HUDEP-2 (cell line): Measurements from ENCODE around the gene ARHGEF17.

Experiments
- DNase-seq, 76 experiments: peaks; one replicate each; lab custom pipeline; 2025; ENCODE audit not compliant: unreplicated experiment in 76 of 76; lab: John Stamatoyannopoulos, UW

Gene ARHGEF17

DNA sequence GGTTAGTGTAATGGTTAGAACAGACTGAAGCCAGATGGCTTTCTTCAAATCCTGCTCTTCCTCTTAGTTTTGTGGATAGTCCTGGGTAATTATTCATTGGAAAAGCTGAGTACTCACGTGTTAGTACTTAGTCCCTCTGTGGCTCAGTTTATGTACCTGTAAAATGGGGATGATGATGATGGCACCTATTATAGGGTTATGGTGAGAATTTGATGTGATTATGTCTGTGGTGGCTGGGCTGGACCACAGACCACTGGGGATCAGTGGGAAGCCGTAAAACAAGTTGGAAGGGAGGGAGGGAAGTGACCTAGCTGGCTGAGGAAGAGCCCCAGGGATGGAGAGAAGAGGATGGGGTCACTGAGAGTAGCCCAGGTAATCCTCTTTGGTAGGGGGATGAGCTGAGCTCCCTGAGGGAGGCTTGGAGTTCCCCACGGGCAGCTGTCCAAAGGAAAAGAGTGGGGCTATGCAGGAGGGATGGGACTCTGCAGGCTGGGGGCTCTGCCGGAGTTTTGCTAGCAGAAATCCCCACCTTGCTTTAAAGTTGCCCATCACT is 19.8 kb downstream of the ARHGEF17 start:
- DNase-seq, result no peak

DNA sequence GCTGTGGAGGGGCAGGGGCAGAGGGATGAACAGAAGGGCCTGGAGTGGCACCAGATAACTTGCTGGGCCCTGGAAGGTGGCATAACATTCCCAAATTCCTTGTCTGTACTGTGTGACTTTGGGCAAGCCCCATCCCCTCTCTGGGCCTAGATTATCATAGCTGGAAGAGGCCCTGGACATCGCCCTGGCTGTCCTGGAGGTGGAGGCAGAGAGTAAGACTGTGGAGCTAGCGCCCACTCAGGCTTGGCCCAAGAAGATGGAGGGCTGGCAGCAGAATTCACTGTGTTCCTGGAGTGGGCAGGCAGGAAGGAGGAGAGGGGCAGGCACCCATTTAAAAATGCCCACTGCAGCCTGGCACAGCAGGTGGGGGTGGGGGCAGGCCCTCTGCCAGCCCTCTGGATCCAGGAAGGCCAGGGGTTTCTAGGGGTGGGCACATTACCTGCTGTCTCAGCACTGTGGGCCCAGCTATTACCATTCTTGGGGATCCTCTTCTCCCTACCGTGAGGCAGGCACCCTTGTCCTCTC is 22.6 kb downstream of the ARHGEF17 start:
- DNase-seq, result peak in 3 of 76 experiments; percentile 4 to 9 (median 8)

DNA sequence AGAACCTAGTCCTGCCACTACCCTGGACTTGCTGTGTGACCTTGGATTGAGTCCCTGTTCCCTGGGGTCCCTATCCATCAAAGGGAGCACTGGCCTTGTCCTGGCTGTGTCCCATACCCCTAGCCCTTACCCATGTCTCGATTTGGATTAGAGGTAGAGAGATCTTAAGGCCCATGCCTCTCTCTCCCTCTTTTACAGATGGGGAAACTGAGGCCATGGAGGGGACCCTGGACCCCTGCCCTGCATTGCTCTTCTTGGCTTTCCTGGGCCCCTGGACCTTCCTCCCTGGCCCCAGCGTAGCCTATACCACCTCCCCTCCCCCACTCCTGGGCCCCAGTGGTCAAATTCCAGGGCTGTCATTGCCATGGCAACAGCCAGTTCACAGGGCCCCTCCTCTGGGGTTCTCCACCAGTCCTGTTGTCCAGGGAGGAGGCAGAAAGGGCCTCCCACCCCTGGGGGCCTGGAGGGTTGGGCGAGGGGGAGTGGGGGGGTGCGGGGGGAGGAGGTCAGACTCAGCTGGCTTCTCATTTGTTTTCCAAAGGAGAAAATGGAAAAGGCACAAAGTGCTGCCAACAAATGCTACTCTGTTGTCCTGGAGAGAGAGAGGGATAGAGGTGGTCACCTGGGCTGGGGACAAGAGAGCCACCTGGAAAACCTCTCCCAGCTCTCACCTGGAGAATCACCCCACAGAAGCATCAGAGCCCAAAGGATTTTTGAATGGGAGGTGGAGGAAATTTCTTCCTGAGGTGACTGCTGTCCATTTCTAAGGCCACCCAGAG is 23.3 kb downstream of the ARHGEF17 start:
- no peak for DNase-seq

DNA sequence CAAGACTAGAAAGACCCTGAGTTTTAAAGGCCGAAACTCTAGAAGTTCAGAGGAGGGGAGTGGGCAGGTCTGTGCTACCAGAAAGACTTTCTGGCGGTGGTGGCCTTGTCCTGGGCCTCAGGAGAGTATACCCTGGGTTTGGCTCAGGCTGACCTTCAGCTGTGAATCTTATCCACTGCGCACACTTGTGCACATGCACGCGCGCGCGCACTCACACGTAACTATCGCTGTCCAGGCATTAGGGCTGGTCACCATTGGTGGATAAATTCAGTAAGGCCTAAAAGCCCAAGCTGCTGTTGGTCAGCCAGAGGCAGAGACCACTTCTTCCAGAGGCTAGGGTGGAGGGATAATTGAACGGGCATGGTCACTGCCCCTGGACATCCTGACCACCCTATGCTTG is 25.1 kb downstream of the ARHGEF17 start:
- DNase-seq, result no peak

DNA sequence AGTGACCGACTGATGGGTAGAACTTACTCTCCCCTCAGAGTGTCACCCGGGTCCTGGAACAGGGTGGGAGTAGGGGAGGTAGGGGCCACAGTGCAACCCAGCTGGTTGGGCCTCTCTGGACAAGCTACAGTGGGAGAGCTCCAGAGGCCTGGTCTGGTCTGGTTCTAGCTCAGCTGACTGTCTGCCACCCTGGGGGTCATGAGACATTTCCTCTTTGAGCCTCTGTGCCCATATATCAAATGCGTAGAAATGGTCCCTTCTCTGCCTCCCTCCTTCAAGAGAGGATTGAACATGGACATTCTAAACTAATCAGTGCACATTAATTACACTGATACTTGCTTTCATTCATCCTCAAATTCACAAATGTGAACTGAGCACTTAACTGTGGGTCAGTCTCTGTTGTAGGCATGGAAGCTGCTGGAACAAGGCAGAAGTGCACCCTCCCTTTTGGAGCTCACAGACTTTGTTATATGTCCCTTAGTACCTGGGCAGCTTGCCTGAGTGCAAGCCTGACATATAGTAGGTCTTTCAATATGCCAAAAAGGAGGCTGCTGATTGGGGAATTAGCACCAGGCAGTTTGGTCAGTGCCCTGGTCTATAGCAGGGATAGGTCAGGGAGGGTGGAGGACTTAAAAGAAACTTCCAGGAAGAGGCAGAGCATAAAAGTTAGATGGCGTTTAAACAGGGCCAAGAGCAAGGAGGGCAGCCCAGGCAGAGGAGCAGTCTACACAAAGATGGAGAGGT is 25.7 kb downstream of the ARHGEF17 start:
- DNase-seq, result no peak

DNA sequence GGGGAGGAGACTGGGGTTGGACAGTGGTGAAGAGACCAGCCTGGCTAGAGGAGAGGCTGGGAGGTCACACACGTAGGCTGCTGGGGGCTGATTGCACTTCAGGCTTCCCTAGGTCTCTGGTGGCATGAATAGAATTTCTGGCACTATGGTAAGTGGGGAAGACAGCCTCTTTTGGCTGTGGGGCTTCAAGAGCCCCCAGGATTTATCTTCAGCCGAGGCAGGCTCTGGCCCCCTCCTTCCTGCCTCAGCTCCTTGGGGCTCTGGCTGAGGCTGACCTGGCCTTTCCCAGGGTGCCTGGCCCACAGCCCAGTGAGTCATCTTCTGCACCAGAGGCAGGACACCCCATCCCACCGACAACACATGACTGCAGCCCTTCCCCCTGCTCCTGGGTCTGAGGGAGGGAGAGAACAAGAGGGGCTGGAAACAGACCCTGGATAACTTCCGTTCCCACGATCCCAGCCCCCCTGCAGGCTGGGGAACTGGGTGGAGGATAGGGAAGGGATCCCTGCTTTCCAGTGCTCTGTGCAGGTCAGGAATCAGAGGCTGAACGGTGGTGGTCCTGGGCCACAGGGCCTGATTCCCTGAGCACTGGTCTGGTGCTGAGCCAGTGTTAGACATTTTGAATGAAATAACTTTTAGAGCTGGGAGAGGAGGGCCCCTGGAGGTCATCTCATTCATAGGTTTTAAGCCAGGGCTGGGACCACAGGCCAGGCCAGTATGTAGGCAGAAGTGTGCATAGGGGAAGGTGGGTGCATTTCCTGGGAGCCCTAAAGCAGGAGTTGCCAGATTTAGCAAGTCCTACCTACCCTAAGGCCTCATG is 26.5 kb downstream of the ARHGEF17 start:
- DNase-seq, result peak in 35 of 76 experiments; percentile 2 to 53 (median 25)

DNA sequence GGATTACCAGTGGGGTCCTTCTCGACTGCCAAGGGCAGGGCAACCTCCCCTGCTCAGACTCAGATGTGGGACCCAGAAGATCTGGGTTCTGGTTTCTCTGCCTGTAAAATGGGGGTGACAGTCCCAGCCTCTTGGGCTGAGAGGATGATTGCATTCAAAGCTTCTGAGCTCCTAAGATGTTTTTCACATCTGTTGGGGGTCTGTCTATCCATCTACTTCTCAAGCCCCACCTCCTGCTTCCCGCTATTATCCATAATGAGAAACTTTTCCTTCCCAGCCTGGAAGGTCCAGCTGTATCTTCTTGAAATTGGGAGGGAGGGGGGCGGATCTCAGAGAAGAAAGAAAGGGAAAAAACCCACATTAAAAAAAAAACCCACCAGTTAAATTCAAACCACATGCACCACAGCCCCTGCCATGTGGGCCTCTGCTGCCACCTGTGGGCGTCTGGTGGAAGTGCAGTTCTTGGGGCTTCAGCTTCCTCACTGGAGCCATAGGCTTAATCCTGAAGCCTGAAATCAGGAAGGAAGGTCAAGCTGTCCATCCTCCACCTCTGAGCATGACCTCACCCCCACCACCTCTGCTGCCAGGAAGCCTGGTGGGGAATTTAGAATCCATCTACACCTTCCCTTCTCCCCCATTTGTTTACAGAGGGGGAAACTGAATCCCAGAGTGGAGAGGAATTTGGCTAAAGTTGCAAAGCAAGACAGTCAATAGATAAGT is 27.3 kb downstream of the ARHGEF17 start:
- DNase-seq, result peak in 61 of 76 experiments; percentile 5 to 79 (median 41)

DNA sequence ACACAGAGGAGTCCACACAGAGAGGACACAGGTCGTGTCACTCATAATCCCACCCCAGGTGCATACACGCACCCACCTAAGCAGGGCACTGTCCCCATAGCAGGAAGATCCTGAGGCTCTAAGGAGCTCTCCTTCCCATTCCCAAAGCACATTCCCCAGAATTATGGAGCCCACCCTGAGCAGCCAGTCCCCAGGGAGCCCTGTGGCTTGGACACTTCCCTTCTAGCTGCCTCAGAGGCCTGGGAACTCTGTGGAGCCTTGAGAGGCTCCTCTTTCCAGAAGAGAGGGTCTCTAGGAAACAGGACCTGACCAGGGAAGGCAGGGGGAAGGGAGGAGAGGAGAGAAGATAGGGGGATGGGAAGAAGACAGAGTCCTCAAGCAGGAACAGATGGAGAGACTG is 29.8 kb downstream of the ARHGEF17 start:
- no peak for DNase-seq

DNA sequence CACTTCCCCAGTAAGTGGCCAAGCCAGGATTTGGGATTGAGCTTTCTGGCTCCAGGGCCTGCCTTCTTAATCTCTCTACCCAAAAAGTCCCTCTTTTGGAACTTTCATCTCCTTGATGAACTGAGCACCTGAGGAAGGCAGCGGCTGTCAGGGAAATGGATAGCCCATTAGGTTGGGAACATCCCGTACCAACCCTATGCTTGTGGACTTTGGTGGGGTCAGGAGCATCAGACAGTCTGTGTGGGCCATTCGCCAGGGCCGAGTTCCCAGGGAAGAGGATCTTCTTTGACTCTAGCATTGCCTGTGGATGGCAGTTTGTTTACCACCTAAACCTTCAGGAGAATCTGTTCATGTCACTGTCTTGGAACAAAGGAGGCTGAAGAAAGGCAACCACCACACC is 30.2 kb downstream of the ARHGEF17 start:
- no peak for DNase-seq

DNA sequence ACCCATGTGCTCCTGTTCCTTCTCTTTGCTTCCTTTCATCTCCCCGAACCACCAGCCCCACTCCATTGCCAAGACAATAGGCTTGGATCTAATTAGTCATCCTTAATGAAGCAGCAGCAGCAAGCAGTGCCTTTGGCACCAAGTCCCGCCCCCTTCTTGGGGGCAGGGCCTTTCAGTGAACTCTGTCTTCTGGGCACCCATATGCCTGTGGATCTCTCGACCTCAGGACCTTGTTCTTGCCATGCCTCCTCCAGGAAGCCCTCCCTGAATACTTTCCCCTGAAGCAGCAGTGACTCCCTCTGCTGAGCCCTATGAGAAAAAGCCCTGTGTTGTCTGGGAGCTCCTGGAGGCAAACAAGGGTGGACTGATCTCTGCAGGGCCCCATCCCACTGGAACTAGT is 32.1 kb downstream of the ARHGEF17 start:
- DNase-seq, result no peak

DNA sequence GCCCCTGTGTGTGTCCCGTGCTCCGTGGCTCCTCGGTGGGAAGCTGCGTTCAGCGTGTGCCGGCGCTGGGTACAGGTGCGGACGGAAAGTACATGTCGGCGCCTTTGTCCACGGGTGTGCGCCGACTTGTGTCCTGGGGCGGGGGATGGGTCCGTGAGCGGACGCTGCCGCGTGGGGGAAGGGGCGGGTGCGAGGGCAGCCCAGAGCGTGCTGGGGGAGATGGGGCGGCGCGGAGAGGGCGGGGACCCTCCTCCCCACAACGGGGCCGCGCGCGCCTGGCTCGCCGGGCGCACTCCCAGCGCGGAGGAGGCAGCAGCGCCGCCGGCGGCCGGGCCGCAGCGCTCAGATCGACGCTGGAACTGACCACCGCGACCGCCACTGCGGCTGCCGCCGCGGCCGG is 34.6 kb downstream of the ARHGEF17 start:
- no peak for DNase-seq

DNA sequence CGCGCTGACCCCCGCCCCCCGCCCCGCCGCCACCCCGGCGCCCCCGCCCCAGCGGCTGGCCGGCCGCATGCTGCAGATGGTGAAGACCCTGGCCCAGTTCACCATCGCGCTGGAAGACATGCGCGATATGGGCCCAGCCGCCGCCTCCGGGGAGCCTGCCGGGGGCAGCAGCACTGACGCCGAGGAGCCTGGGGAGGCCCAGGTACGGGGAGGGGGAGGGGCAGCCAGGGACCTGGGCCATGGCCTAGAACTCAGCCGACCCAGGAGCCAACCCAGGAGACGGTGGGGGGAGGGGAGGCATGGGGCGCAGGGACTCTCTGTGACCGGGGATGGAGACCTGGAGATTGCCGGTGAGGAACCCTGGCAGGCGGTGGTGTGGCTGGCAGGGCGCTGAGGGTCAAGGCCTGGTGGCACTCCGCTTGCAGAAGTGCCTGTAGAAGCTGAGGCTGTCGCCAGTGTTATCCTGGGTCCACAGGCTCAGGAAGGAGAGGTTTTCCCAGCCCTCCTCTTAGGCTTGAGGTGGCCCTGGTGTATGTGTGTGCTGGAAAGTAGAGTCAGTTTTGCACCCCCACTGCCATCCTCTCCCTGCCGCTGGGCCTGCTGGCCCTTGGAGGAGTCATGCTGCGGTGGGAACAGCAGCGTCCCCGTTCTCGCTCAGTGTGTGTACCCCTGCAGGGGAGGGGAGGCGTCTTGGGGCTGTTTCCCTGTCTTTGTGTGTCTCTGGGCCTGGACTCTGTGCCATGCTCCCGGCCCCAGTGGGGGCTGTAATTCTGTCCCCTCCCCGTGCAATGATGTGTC is 35.2 kb downstream of the ARHGEF17 start:
- DNase-seq, result no peak

DNA sequence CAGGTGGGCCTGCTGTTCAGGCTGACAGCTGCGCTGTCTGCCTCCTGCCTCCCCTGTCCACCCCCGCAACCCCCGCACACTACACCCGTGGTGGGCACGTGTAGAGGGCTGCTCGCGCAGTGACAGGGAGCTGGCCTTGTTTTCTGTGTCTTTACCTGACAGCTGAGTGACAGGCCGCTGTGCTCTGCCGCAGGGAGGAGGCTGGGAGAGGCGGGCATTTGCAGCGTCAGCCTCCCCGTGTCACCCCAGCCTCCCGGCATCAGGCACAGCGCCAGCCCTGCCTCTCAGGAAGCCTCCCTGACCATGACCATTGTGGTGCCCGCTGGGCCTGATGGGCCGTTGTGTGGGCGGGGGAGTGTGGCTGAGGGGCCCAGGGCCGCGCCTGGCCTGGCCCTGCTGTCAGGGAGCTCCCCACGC is 36.1 kb downstream of the ARHGEF17 start:
- peak in 5 of 76 experiments; percentile 15 to 54 (median 29) for DNase-seq

DNA sequence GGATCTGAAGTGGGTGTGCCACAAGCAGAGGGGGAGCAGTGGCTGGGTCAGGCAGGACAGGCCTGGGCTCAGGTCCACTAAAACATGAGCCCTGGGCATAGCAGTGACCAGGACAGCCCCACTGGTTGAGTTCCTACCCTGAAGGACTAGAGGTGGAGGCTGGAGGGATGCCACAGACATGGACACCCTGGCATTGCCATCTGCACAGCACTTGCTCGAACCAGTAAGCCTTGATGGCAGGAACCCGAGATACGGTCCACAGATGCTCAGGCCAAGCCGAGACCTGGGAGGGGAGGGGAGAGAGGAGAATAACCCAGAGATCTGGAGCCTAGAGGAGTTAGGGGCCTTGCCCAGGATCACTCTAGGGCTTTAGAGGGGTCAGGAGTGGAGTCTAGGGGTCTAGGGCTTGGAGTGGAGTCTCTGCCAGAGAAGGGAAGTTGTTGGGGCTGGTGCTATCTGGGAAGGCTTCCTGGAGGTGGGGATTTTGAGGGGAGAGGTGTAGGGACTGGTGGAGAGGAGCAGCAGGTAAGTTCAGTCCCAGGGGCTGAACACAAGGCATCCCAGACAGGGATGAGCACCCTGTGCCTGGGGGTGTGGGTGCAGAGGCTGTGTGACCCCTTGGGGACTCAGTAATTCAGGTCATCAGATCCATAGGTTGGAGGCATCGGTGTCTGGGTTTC is 37.5 kb downstream of the ARHGEF17 start:
- DNase-seq, result no peak

DNA sequence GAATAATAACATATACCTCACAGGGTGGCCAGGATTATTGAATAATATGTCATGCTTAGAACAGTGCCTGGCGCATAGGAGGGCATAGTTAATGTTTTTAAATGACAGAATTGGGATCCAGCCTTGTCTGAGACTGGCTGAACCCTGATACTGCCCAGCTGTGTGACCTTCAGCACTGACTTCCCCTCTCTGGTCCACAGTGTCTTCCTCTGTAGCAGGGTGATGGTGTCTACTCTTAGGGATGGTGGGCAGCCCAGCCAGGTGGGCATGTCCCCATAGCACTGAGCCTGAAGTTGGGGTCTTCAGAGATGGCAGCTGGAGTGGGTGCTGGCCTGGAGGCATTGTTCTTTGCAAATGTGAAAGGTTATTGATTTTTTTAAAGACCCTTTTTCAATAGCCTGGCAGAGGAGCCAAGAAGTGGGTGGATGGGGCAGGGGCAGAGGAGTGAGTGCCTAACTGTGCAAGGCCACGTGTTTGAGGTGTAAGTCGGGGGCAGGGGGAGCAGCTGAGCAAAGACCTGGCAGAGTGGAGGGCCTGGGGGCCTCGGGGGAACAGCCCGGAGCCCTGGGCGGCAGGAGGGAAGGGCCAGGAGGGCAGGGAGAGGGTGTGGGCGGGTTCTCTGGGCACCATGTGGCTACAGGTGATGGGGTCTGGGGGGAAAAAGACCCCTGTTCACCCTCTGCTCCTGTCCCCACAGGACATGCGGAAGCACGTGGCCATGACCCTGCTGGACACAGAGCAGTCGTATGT is 38.3 kb downstream of the ARHGEF17 start:
- DNase-seq, result no peak

DNA sequence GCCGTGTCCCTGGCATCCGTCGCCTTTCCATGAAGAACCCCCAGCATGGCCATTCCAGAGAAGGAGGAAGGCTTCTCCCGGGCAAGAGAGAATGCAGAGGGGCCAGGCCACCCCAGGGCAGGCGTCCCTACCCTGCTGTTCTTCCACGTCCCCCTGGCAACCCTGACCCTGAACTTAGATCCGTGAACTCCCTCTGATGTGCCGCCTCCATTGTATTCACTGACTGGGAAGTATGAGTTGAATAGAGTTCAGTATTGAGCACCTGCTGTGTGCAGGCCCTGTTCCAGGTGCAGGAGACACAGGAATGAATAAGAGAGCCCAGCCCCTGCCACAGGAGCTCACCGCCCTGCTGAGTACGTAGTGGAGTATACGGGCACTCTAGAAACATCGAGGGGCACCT is 39.0 kb downstream of the ARHGEF17 start:
- no peak for DNase-seq

DNA sequence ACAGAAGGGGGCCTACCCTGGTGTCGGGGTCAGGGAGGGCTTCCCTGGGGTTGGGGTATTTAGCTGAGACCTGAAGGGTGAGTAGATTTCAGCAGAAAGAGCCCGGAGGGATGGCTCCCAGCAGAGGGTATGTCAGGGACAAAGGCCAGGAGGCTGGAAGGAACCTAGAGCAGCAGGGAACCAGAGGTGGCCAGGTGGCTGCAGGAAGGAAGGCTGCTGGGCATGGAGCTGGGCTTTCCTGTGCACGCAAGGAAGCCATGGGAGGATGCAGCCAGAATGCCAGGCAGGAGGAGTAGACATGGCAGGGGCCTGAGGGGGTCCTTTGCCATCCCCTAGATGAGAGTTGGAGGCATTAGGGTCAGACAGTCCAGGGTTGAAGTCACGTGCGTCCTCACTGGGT is 40.8 kb downstream of the ARHGEF17 start:
- DNase-seq, result no peak

DNA sequence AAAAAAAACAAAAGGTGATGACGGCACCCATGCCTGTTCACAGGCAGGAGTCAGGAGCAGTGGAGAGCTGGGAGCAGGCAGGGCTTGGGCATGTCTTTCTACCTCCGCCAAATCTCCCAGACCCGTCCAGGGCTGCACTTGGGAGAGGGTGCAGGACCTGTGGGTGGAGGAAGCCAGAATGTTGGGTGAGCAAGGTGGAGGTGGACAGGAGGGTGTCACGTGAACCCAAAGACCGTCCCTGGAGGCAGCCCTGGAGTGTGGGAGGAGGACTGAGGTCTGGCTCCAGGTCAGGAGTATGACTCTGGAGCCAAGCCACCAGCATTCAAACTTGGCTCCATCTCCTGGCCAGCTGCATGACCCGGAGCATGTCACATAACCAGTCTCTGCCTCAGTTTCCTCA is 41.6 kb downstream of the ARHGEF17 start:
- no peak for DNase-seq
